Measurements from ENCODE around the gene KLHL29.

- TF ChIP-seq CTCF (IDR thresholded peaks at IDR 0.05) (no peak), POLR2A (IDR thresholded peaks at IDR 0.05) (no peak)
Measured at GRCh38 chr2:23387845-23388244, 2.9 kb downstream of the KLHL29 start.

All from thyroid gland (tissue), 4 donors.